ENCODE results near the gene WRAP73. TPM values are rescaled to one million over a fixed set of nuclear protein-coding genes. Genes with fewer than 3 reads are reported as not detected.

Gene WRAP73
- total RNA-seq, 3 donors from 2014 or later (not counting 1 experiment from before 2014, with no cell fraction given) = 27.8 to 35.4 (median 30.1) TPM

DNA sequence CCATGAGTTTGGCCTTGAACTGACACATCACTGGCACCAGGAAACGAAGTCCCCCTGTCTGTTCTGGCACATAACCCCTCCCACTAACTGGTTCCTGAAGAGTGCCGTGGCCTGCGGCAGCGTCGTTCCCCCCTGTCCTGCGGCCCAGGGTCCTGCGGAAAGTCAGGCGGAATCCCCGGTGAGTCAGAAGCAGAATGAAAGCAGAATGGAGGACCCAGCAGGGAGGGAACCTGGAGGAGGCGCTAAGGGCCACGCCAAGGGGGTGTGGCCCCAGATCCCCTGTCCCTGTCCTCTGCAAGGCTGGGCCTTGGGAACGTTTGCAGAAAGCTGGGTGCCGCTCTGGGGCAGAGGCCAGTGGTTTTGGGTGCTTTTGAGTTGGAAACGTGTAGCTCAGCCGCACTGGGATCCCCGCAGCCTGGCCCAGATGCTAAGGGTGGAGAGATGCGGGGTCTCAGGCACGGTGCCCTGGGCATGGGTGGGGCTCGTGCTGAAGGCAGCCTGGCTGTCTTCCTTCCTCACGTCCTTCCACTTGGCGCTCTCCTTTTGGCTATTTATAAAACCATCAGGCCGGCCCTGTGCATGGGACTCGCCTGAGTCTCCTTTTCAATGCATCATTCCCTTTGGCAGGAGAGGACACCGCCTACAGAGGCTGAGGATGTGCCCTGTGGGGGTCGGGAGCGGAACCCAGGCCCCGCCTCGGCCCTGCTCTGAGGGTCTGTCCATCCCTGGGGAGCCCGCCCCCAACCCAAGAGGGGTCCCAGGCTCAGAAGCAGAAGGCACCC, 38.6 kb upstream of the WRAP73 start:
- WGBS (ENCODE audit: insufficient coverage) = 72% methylated on average over 29 of the region's 29 CpGs
- no peak for ATAC-seq
- H3K9me3 Mint-ChIP-seq = no peaks in the 10 kb centered on the region

DNA sequence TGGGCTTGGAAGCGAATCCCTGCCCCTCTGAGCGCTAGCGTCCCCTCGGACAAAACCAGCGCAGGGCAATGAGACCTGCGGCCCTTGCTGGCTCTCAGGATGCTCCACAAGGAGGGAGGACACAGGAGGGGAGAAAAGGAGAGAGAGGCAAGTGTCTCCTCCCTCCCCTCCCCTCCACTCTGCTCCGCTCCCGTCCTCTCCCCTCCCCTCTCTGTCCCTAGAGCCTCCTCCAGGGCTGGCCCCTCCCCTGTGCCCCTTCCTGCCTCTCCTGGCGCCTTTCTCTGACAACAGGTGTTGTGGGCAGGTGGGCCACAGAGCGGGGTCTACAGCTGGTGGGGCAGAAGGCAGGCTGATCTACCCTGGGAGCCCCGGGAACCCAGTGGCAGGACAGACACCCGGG, 37.6 kb upstream of the WRAP73 start:
- no peaks in the 10 kb centered on the region for H3K4me1 ChIP-seq (ENCODE audit: control insufficient read depth, insufficient read depth, low read length)
- no peaks in the 10 kb centered on the region for H3K9me3 Mint-ChIP-seq
- intact Hi-C loops (cut with micrococcal nuclease) = no loop called here

More for the DNA sequence above, 38.6 kb upstream of the WRAP73 start:
- H3K36me3 ChIP-seq (ENCODE audit: control insufficient read depth, insufficient read depth, low read length) = no peaks in the 10 kb centered on the region
- H3K4me1 ChIP-seq (ENCODE audit: control insufficient read depth, insufficient read depth, low read length) = no peaks in the 10 kb centered on the region
- intact Hi-C loops (cut with micrococcal nuclease) = no loop called here
- H3K4me1 Mint-ChIP-seq = no peaks in the 10 kb centered on the region
- H3K4me3 Mint-ChIP-seq = no peak overlapping the region
- no peak for DNase-seq
- H3K36me3 Mint-ChIP-seq = no peaks in the 10 kb centered on the region
- no peaks in the 10 kb centered on the region for H3K27me3 ChIP-seq (ENCODE audit: control insufficient read depth, insufficient read depth, low read length)
- TF ChIP-seq, protein P1, sequence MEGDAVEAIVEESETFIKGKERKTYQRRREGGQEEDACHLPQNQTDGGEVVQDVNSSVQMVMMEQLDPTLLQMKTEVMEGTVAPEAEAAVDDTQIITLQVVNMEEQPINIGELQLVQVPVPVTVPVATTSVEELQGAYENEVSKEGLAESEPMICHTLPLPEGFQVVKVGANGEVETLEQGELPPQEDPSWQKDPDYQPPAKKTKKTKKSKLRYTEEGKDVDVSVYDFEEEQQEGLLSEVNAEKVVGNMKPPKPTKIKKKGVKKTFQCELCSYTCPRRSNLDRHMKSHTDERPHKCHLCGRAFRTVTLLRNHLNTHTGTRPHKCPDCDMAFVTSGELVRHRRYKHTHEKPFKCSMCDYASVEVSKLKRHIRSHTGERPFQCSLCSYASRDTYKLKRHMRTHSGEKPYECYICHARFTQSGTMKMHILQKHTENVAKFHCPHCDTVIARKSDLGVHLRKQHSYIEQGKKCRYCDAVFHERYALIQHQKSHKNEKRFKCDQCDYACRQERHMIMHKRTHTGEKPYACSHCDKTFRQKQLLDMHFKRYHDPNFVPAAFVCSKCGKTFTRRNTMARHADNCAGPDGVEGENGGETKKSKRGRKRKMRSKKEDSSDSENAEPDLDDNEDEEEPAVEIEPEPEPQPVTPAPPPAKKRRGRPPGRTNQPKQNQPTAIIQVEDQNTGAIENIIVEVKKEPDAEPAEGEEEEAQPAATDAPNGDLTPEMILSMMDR (IDR thresholded peaks at IDR 0.05) = no peak
- H3K27ac Mint-ChIP-seq = no peak overlapping the region
- H3K9me3 ChIP-seq (ENCODE audit: control insufficient read depth, insufficient read depth, low read length) = no peaks in the 10 kb centered on the region
- H3K27me3 Mint-ChIP-seq (ENCODE audit: low read depth in 2 of 2) = no peaks in the 10 kb centered on the region
- no peak overlapping the region for H3K4me3 ChIP-seq (ENCODE audit: low read length)
- no peak overlapping the region for H3K27ac ChIP-seq (ENCODE audit: low read length)

DNA sequence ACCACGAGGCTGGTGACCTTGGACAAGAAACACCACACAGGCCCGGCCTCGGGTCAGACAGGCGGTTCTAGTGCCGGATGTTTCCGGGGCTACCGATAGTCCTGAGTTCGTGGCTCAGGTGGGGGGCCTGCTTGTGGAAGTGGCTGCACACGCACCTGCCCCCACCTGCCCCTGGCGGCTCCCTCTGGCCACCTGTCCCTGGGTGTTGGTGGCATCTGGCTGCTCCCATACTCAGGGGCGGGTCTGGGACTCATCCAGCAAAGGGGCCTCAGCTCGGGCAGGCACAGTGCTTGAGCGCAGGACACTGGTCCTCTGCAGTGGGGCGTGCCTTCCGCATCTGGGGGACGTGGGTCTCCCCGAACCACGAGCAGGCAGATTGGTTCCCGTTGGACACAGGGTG, 36.0 kb upstream of the WRAP73 start:
- DNase-seq (no peak), ATAC-seq (no peak)
- no peaks in the 10 kb centered on the region for H3K9me3 ChIP-seq (ENCODE audit: control insufficient read depth, insufficient read depth, low read length)
- 87% methylated on average over 19 of the region's 19 CpGs for WGBS (ENCODE audit: insufficient coverage)
- TF ChIP-seq, protein P1 (IDR thresholded peaks at IDR 0.05) = no peak
- no peaks in the 10 kb centered on the region for H3K36me3 Mint-ChIP-seq
- intact Hi-C loops (cut with micrococcal nuclease) = no loop called here
- peaks cover 0 to 3% of the 10 kb centered on the region in 2 donors for H3K27me3 Mint-ChIP-seq (ENCODE audit: low read depth in 2 of 2)
- no peaks in the 10 kb centered on the region for H3K27me3 ChIP-seq (ENCODE audit: control insufficient read depth, insufficient read depth, low read length)
- H3K9me3 Mint-ChIP-seq = no peaks in the 10 kb centered on the region
- H3K27ac ChIP-seq (ENCODE audit: low read length) = no peak overlapping the region
- H3K36me3 ChIP-seq (ENCODE audit: control insufficient read depth, insufficient read depth, low read length) = no peaks in the 10 kb centered on the region
- no peak overlapping the region for H3K4me3 Mint-ChIP-seq
- no peak overlapping the region for H3K4me3 ChIP-seq (ENCODE audit: low read length)
- H3K4me1 ChIP-seq (ENCODE audit: control insufficient read depth, insufficient read depth, low read length) = no peaks in the 10 kb centered on the region
- H3K4me1 Mint-ChIP-seq = no peaks in the 10 kb centered on the region
- no peak overlapping the region for H3K27ac Mint-ChIP-seq

More for the DNA sequence above, 37.6 kb upstream of the WRAP73 start:
- Histone ChIP-seq H3K27ac (ENCODE audit: low read length) (no peak overlapping the region), H3K9me3 (ENCODE audit: control insufficient read depth, insufficient read depth, low read length) (no peaks in the 10 kb centered on the region), H3K36me3 (ENCODE audit: control insufficient read depth, insufficient read depth, low read length) (no peaks in the 10 kb centered on the region), H3K27me3 (ENCODE audit: control insufficient read depth, insufficient read depth, low read length) (no peaks in the 10 kb centered on the region), H3K4me3 (ENCODE audit: low read length) (no peak overlapping the region)
- ATAC-seq = no peak
- DNase-seq = no peak
- Mint-ChIP-seq H3K36me3 (no peaks in the 10 kb centered on the region), H3K27ac (no peak overlapping the region), H3K4me3 (no peak overlapping the region), H3K4me1 (no peaks in the 10 kb centered on the region), H3K27me3 (ENCODE audit: low read depth in 2 of 2) (peaks cover 0 to 3% of the 10 kb centered on the region in 2 donors)
- TF ChIP-seq, protein P1 (IDR thresholded peaks at IDR 0.05) = no peak
- WGBS (ENCODE audit: insufficient coverage) = 83% methylated on average over 9 of the region's 12 CpGs

DNA sequence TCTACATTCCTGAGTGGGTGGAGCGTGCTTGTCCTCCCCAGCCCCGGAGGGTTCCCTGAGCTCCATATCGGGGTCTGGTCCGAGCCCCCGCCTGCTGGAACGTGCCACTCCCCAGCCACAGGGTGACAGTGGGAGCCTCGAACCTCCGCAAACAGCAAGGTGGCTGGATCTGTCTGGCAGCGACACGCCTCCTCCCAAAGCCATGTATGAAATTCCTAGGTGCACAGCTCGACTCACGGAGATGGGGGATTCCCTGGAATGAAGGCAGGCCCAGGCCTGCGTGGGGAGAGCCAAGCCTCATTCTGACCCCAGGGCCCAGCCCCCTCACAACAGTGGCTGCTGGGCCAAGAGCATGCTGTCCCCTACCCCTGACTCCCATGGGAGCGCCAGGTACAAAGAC, 35.3 kb upstream of the WRAP73 start:
- H3K27me3 ChIP-seq (ENCODE audit: control insufficient read depth, insufficient read depth, low read length) = no peaks in the 10 kb centered on the region
- H3K36me3 ChIP-seq (ENCODE audit: control insufficient read depth, insufficient read depth, low read length) = no peaks in the 10 kb centered on the region
- Mint-ChIP-seq H3K4me1 (no peaks in the 10 kb centered on the region), H3K36me3 (no peaks in the 10 kb centered on the region), H3K27me3 (ENCODE audit: low read depth in 2 of 2) (peaks cover 0 to 3% of the 10 kb centered on the region in 2 donors), H3K4me3 (no peak overlapping the region), H3K9me3 (no peaks in the 10 kb centered on the region), H3K27ac (no peak overlapping the region)
- TF ChIP-seq, protein P1 (IDR thresholded peaks at IDR 0.05) = no peak
- WGBS (ENCODE audit: insufficient coverage) = 92% methylated on average over 14 of the region's 14 CpGs
- no peak for ATAC-seq
- DNase-seq = no peak
- H3K27ac ChIP-seq (ENCODE audit: low read length) = no peak overlapping the region
- intact Hi-C loops (cut with micrococcal nuclease) = no loop called here
- no peaks in the 10 kb centered on the region for H3K4me1 ChIP-seq (ENCODE audit: control insufficient read depth, insufficient read depth, low read length)
- no peak overlapping the region for H3K4me3 ChIP-seq (ENCODE audit: low read length)
- H3K9me3 ChIP-seq (ENCODE audit: control insufficient read depth, insufficient read depth, low read length) = no peaks in the 10 kb centered on the region
